Measurements from ENCODE around the gene C1RL.
"Not testable (repeated sequence)": the region's sequence is repeated elsewhere in the genome, so short reads cannot be mapped to it uniquely, and the experiment has no call there.

C1RL gene

DNA sequence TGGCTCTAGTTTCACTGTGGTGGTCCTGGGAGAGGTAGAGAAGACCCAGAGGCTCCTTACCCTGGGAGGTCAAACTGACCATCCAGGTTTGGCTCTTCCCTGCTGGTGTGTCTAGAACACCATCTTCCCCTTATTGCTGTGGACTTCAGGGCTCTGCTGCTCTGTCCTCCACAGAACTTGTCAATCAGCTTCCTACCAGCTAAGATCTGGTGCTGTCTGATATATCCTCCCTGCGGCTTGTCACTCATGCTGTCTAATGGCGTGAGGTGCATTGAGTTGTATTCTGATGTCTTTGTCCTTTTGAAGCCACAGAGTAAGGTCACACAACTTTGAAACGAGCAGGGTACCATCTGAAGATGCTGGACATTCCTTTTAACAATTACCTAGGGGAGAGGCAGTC is 7.2 kb upstream of the C1RL start:
- Histone ChIP-seq H3K36me3 (ENCODE audit: control insufficient read depth, insufficient read depth, low read length) (peaks cover 11% of the 10 kb centered on the region), H3K27ac (ENCODE audit: insufficient read depth, low read length, poor library complexity, severe bottlenecking) (no peak overlapping the region), H3K9me3 (ENCODE audit: control insufficient read depth, low read length) (no peaks in the 10 kb centered on the region), H3K4me3 (ENCODE audit: insufficient read depth, low read depth, low read length, poor library complexity, severe bottlenecking) (no peak overlapping the region), H3K27me3 (replicated peaks; ENCODE audit: control insufficient read depth, insufficient read depth, low read length, poor library complexity, severe bottlenecking) (no peaks in the 10 kb centered on the region), H3K4me1 (ENCODE audit: control insufficient read depth, insufficient read depth, low read length, poor library complexity, severe bottlenecking) (peaks cover 7% of the 10 kb centered on the region)
- DNase-seq = no peak

DNA sequence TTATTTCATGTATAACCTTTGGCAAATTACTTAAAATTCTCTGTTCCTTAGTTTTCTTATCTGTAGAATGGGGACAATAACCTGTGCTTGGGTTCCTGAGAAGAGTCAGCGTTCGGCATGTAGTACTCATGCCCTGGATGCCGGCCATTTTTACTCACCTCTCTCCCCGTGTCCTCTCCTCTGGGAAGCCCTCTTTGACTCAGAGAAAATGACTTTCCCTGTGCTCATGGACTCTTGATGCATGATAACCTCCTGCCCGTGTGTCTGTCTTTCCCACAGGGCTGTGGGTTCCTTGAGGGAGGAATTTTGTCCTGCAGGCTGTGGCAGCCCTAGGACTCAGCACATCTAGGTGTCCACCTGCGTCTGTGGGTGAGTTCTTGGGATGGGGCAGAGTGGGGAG is 5.8 kb upstream of the C1RL start:
- Histone ChIP-seq H3K4me1 (ENCODE audit: control insufficient read depth, insufficient read depth, low read length, poor library complexity, severe bottlenecking) (peaks cover 7% of the 10 kb centered on the region), H3K27me3 (replicated peaks; ENCODE audit: control insufficient read depth, insufficient read depth, low read length, poor library complexity, severe bottlenecking) (no peaks in the 10 kb centered on the region), H3K36me3 (ENCODE audit: control insufficient read depth, insufficient read depth, low read length) (peaks cover 11% of the 10 kb centered on the region), H3K4me3 (ENCODE audit: insufficient read depth, low read depth, low read length, poor library complexity, severe bottlenecking) (no peak overlapping the region), H3K27ac (ENCODE audit: insufficient read depth, low read length, poor library complexity, severe bottlenecking) (no peak overlapping the region), H3K9me3 (ENCODE audit: control insufficient read depth, low read length) (no peaks in the 10 kb centered on the region)
- no peak for DNase-seq

DNA sequence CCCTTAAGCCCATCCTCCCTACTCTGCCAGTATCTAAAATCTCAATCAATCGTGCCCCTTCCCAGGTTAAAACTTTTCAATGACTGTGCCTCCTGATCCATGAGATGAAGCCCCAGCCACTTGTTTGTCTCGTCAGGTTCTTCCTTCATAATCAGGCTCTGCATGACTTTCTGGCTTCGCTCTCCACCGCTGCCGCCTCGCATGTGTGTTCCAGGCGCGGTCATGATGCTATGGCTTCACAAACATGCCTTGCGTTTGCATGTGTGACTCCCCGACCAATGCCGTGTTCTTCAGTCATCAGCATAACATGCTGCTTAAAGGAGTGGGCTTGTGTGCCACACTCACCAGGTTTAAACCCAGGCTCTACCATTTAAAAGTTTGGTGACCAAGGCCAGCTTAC is 5.0 kb upstream of the C1RL start:
- H3K27ac ChIP-seq (ENCODE audit: insufficient read depth, low read length, poor library complexity, severe bottlenecking) = no peak overlapping the region
- H3K4me3 ChIP-seq (ENCODE audit: insufficient read depth, low read depth, low read length, poor library complexity, severe bottlenecking) = no peak overlapping the region
- DNase-seq = no peak
- no peaks in the 10 kb centered on the region for H3K27me3 ChIP-seq (replicated peaks; ENCODE audit: control insufficient read depth, insufficient read depth, low read length, poor library complexity, severe bottlenecking)
- H3K9me3 ChIP-seq (ENCODE audit: control insufficient read depth, low read length) = no peaks in the 10 kb centered on the region
- H3K4me1 ChIP-seq (ENCODE audit: control insufficient read depth, insufficient read depth, low read length, poor library complexity, severe bottlenecking) = peaks cover 13% of the 10 kb centered on the region
- peaks cover 11% of the 10 kb centered on the region for H3K36me3 ChIP-seq (ENCODE audit: control insufficient read depth, insufficient read depth, low read length)

DNA sequence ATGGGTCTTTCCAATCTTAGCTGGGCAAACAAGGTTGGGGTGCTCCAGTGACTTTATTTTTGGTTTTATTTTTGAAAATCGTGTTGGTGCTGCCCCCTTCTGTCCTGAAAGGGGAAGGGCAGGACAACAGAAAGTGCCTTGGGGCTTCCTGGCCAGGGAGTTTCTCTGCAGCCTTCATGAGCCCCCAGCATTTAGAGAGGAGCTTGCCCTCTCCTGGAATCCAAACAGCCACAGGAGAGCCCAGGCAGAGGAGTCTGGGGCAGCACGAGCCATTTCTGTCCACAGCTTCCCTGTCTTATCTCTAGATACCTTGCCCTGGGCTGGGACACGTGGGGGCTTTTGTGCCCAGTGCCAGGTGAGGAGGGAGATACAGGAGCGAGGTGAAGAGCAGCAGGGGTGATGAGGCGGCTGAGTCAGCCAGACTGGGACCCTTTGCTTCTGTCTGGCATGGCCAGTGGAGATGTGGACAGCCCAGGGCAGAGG is 4.4 kb upstream of the C1RL start:
- peak in 2 of 3 donors; percentile 12 to 34 for DNase-seq
- peaks cover 11% of the 10 kb centered on the region for H3K36me3 ChIP-seq (ENCODE audit: control insufficient read depth, insufficient read depth, low read length)
- no peaks in the 10 kb centered on the region for H3K27me3 ChIP-seq (replicated peaks; ENCODE audit: control insufficient read depth, insufficient read depth, low read length, poor library complexity, severe bottlenecking)
- H3K4me3 ChIP-seq (ENCODE audit: insufficient read depth, low read depth, low read length, poor library complexity, severe bottlenecking) = no peak overlapping the region
- no peaks in the 10 kb centered on the region for H3K9me3 ChIP-seq (ENCODE audit: control insufficient read depth, low read length)
- peaks cover 13% of the 10 kb centered on the region for H3K4me1 ChIP-seq (ENCODE audit: control insufficient read depth, insufficient read depth, low read length, poor library complexity, severe bottlenecking)
- no peak overlapping the region for H3K27ac ChIP-seq (ENCODE audit: insufficient read depth, low read length, poor library complexity, severe bottlenecking)

DNA sequence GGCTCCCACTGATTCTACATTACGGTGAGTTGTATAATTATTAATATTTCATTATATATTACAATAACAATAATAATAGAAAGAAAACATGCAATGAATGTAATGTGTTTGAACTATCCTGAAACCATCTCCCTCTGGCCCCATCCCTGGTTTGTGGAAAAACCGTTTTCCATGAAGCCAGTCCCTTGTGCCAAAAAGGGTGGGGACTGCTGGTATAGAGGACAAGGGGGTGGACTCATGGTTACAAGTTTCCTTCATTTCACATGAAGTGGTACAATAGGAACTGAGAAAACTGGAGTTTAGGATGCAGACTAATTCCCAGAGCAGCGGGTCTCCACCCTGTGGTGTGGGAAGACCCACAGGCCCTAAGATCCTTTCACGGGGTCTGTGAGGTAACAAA is 3.0 kb upstream of the C1RL start:
- Histone ChIP-seq H3K27ac (ENCODE audit: insufficient read depth, low read length, poor library complexity, severe bottlenecking) (no peak overlapping the region), H3K9me3 (ENCODE audit: control insufficient read depth, low read length) (no peaks in the 10 kb centered on the region), H3K4me1 (ENCODE audit: control insufficient read depth, insufficient read depth, low read length, poor library complexity, severe bottlenecking) (peaks cover 20% of the 10 kb centered on the region), H3K36me3 (ENCODE audit: control insufficient read depth, insufficient read depth, low read length) (peaks cover 11% of the 10 kb centered on the region), H3K27me3 (replicated peaks; ENCODE audit: control insufficient read depth, insufficient read depth, low read length, poor library complexity, severe bottlenecking) (no peaks in the 10 kb centered on the region), H3K4me3 (ENCODE audit: insufficient read depth, low read depth, low read length, poor library complexity, severe bottlenecking) (no peak overlapping the region)
- no peak for DNase-seq

DNA sequence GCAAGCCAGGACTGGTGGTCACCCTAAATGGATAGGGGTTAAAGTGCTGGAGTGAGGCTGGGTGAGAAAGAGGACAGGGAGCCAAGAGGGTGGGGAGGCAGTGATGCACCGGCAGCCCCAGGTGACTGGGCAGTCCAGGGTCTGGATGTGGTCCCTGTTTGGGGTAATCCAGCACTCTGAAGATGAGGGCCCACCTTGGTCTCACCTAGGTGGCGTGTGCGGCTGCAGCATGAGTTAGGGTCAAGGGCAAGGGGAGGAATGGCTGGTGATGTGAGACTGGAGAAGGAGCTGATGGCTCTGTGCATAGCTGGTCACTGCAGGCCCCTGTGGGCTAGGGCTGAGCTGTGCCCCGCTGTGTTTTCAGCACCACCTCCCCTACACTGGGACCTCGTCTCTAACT is 1.6 kb upstream of the C1RL start:
- H3K36me3 ChIP-seq (ENCODE audit: control insufficient read depth, insufficient read depth, low read length) = peaks cover 4% of the 10 kb centered on the region
- H3K9me3 ChIP-seq (ENCODE audit: control insufficient read depth, low read length) = no peaks in the 10 kb centered on the region
- no peak overlapping the region for H3K4me3 ChIP-seq (ENCODE audit: insufficient read depth, low read depth, low read length, poor library complexity, severe bottlenecking)
- DNase-seq = no peak
- no peaks in the 10 kb centered on the region for H3K27me3 ChIP-seq (replicated peaks; ENCODE audit: control insufficient read depth, insufficient read depth, low read length, poor library complexity, severe bottlenecking)
- no peak overlapping the region for H3K27ac ChIP-seq (ENCODE audit: insufficient read depth, low read length, poor library complexity, severe bottlenecking)
- H3K4me1 ChIP-seq (ENCODE audit: control insufficient read depth, insufficient read depth, low read length, poor library complexity, severe bottlenecking) = peaks cover 20% of the 10 kb centered on the region

DNA sequence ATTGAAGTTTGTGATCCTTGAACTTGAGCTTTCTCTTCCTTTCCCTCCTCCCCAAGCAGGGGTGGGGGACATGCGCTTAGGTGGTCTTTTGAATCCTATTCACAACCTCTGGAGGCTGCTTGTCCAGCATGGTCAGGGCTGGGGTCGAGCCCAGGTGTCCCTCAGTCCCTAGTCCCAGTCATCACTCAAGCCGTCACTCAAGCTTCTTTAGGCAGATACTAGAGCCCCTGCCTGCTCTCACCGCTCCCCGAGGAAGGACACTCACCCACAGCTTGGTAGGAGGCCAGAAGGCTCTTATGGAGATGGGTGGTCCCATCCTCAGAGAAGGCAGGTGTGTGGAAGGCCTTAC is 532 bp upstream of the C1RL start:
- H3K27ac ChIP-seq (ENCODE audit: insufficient read depth, low read length, poor library complexity, severe bottlenecking) = no peak overlapping the region
- DNase-seq = no peak
- no peak overlapping the region for H3K4me3 ChIP-seq (ENCODE audit: insufficient read depth, low read depth, low read length, poor library complexity, severe bottlenecking)
- H3K27me3 ChIP-seq (replicated peaks; ENCODE audit: control insufficient read depth, insufficient read depth, low read length, poor library complexity, severe bottlenecking) = no peaks in the 10 kb centered on the region
- peaks cover 20% of the 10 kb centered on the region for H3K4me1 ChIP-seq (ENCODE audit: control insufficient read depth, insufficient read depth, low read length, poor library complexity, severe bottlenecking)
- no peaks in the 10 kb centered on the region for H3K36me3 ChIP-seq (ENCODE audit: control insufficient read depth, insufficient read depth, low read length)
- no peaks in the 10 kb centered on the region for H3K9me3 ChIP-seq (ENCODE audit: control insufficient read depth, low read length)

DNA sequence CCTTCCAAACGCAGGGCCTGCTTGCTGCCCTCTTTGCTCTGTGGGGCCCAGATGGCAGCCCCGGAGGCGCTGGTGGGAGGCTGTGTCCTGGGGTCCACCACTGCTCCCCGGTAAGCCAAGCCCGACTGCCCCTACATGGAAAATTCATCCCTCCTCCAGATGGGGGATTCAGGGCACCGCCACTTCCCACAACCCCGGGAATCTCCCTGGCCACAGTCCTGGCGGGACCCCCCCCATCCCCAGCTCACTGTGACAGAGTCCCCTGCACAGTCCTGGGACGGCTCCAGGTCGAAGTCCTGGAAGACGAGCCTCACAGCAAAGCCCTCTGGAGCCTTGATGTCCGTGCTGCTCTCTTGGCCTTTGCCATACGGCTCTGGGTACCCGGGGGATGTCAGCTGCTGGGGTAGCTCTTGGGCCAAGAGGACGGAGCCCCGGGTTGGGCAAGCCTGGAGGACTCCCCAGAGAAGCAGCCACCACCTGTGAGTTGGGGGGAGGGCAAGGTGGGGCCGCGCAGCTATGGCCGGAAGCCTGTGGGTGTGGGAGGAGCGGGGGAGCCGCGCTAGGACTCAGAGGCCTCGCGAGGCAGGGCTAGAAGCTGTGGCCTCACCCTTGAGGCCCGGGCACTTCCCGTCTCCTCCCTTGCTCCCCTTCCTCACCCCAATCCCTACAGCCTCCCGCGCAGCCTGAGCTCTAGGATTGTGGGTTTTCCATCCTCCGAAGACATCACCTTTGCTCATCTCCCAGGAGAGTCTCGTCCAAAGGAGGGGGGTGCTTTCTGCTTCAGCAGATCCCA is 815 bp downstream of the C1RL start:
- peaks cover 5% of the 10 kb centered on the region for H3K36me3 ChIP-seq (ENCODE audit: control insufficient read depth, insufficient read depth, low read length)

DNA sequence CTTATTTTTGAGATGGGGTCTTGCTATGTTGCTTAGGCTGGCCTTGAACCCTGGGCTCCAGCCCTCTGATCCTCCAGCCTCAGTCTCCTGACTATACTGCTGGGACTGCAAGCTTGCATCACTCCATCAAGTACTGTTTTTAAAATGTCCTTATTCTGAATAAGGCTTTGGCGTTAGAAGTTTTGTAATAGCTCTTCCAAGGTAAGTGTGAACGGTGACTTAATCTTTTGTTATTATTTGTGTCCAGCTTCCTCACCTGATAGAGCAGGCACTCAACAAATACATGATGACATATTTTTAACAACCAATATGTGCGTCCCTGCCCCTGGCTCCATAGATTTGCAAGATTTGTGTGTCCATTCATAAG is 1.4 kb downstream of the C1RL start:
- H3K27me3 ChIP-seq (replicated peaks; ENCODE audit: control insufficient read depth, insufficient read depth, low read length, poor library complexity, severe bottlenecking) = no peaks in the 10 kb centered on the region
- peaks cover 13% of the 10 kb centered on the region for H3K4me1 ChIP-seq (ENCODE audit: control insufficient read depth, insufficient read depth, low read length, poor library complexity, severe bottlenecking)
- H3K9me3 ChIP-seq (ENCODE audit: control insufficient read depth, low read length) = no peaks in the 10 kb centered on the region
- peak overlapping the region; percentile 64 for H3K4me3 ChIP-seq (ENCODE audit: insufficient read depth, low read depth, low read length, poor library complexity, severe bottlenecking)
- H3K27ac ChIP-seq (ENCODE audit: insufficient read depth, low read length, poor library complexity, severe bottlenecking) = peak overlapping the region; percentile 77
- no peak for DNase-seq
- H3K36me3 ChIP-seq (ENCODE audit: control insufficient read depth, insufficient read depth, low read length) = peaks cover 5% of the 10 kb centered on the region

More for the DNA sequence above, 815 bp downstream of the C1RL start:
- Histone ChIP-seq H3K4me3 (ENCODE audit: insufficient read depth, low read depth, low read length, poor library complexity, severe bottlenecking) (peak overlapping the region; percentile 64), H3K9me3 (ENCODE audit: control insufficient read depth, low read length) (no peaks in the 10 kb centered on the region), H3K4me1 (ENCODE audit: control insufficient read depth, insufficient read depth, low read length, poor library complexity, severe bottlenecking) (peaks cover 17% of the 10 kb centered on the region), H3K27ac (ENCODE audit: insufficient read depth, low read length, poor library complexity, severe bottlenecking) (peak overlapping the region; percentile 77), H3K27me3 (replicated peaks; ENCODE audit: control insufficient read depth, insufficient read depth, low read length, poor library complexity, severe bottlenecking) (no peaks in the 10 kb centered on the region)
- peak; percentile 53 to 62 (median 56) for DNase-seq

DNA sequence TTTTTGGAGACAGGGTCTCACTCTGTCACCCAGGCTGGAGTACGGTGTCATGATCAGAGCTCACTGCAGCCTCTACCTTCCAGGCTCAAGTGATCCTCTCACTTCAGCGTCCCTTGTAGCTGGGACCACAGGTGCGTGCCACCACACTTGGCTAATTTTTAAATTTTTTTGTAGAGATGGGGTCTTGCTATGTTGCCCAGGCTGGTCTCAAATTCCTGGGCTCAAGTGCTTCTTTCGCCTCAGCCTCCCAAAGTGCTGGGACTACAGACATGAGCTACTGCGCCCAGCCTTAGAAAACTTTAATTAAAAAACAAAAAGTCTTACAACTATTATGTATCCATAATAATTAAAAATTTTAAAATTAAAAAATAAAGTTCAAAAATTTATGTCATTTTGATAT is 1.8 kb downstream of the C1RL start:
- not testable (repeated sequence) for H3K27ac ChIP-seq (ENCODE audit: insufficient read depth, low read length, poor library complexity, severe bottlenecking); H3K9me3 ChIP-seq (ENCODE audit: control insufficient read depth, low read length); DNase-seq; H3K36me3 ChIP-seq (ENCODE audit: control insufficient read depth, insufficient read depth, low read length); H3K27me3 ChIP-seq (replicated peaks; ENCODE audit: control insufficient read depth, insufficient read depth, low read length, poor library complexity, severe bottlenecking); H3K4me3 ChIP-seq (ENCODE audit: insufficient read depth, low read depth, low read length, poor library complexity, severe bottlenecking)
- peaks cover 13% of the 10 kb centered on the region for H3K4me1 ChIP-seq (ENCODE audit: control insufficient read depth, insufficient read depth, low read length, poor library complexity, severe bottlenecking)
